A549 (cell line): Measurements from ENCODE around the gene PDE10A.

Experiments
- CBX2 ChIP-seq: fragments of 200-600 bp; sonication (generic); IDR thresholded peaks from 2 replicates; pipeline ENCODE4 v1.6.1; 2016; ENCODE audit warnings: low read depth, mild to moderate bottlenecking, borderline replicate concordance
- EP300 ChIP-seq, 2 experiments: fragments of >200 bp; sonication (Bioruptor Twin); formaldehyde crosslinking; IDR thresholded peaks; 2 replicates in 1 of 2; 3 replicates in 1 of 2; pipeline ENCODE4 v1.6.1; 2016 to 2017
- TF ChIP-seq, protein P1 (sequence below): fragments of >200 bp; sonication (Bioruptor Twin); formaldehyde crosslinking; IDR thresholded peaks from 3 replicates; pipeline ENCODE4 v1.5.1; 2016

DNA sequence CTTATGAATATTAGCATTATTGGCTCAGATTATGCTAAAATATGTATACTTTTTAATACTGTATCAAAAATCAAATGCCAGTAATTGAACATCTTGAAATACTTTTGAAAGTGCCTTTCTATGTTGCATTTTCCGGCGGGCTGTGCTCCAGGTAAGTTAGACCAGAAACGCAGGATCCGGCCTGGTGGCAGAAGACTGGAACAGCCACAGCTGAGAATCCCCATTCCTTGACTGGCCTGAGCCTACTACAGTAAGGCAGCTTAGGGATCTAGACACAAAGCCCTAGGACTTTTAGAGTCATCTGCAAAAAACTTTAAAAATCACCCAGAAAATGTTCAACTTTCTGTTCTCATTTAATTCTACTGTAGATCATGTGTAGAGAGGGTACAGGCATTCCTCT, 214.8 kb downstream of the PDE10A start:
- TF ChIP-seq CBX2, result no peak
- TF ChIP-seq EP300 (IDR thresholded peaks at IDR 0.05), result no peak
- TF ChIP-seq, protein P1, sequence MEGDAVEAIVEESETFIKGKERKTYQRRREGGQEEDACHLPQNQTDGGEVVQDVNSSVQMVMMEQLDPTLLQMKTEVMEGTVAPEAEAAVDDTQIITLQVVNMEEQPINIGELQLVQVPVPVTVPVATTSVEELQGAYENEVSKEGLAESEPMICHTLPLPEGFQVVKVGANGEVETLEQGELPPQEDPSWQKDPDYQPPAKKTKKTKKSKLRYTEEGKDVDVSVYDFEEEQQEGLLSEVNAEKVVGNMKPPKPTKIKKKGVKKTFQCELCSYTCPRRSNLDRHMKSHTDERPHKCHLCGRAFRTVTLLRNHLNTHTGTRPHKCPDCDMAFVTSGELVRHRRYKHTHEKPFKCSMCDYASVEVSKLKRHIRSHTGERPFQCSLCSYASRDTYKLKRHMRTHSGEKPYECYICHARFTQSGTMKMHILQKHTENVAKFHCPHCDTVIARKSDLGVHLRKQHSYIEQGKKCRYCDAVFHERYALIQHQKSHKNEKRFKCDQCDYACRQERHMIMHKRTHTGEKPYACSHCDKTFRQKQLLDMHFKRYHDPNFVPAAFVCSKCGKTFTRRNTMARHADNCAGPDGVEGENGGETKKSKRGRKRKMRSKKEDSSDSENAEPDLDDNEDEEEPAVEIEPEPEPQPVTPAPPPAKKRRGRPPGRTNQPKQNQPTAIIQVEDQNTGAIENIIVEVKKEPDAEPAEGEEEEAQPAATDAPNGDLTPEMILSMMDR, result no peak
